Activated gamma-delta T cell treated with anti-CD3 and anti-CD28 coated beads, Interleukin-2, amount 50 U/mL, for 16 hours (primary cell): ENCODE results near the gene ZMIZ1.
A peak's percentile ranks its signal among the peaks of the same experiment; 100 is the strongest.

Experiments used
- DNase-seq: peaks from one replicate; pipeline ENCODE4 v3.0.0-alpha.2; 2020; ENCODE audit warnings: low read depth

Gene ZMIZ1

DNA sequence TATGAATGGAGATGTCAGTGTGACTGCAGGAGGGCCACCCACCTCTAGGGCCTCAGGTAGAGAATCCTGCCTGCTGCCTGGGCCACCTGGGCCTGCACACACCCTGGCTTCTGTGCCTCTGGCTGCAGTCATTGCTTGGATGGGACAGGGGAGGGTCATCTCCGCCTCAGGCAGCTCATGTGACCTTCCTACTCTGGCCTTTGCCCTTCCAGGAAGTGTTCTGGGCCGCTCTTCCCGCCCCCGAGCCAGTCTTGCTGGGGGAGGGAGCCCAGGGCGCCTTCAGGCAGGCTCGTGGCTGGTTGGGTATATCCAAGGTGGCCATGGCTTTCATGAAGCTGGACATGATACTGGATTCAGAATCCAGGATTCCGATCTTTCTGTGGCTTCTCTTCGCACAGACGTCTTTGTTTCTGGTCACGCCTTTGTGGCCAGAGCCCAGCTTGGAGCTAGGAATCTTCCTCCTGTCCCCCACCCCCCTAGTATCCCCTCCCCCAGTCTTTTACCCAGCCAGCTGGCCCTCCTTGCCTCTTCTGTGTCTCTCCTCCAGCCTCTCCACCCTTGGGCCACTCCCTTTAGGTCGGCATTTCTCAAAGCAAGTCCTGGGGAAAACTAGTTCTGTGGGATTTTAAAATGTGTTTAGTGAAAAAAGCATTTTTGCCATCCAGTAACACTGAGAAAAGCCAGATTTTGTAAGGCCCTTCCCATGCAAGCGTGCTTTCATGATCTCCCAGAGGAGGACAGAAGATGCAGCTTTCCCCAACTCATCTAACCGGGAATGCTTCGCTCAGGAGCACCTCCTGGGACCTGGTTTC is 119.6 kb downstream of the ZMIZ1 start:
- no peak for DNase-seq

- no peak for DNase-seq
Measured at GRCh38 chr10:79189181-79189580, 120.4 kb downstream of the ZMIZ1 start.

DNA sequence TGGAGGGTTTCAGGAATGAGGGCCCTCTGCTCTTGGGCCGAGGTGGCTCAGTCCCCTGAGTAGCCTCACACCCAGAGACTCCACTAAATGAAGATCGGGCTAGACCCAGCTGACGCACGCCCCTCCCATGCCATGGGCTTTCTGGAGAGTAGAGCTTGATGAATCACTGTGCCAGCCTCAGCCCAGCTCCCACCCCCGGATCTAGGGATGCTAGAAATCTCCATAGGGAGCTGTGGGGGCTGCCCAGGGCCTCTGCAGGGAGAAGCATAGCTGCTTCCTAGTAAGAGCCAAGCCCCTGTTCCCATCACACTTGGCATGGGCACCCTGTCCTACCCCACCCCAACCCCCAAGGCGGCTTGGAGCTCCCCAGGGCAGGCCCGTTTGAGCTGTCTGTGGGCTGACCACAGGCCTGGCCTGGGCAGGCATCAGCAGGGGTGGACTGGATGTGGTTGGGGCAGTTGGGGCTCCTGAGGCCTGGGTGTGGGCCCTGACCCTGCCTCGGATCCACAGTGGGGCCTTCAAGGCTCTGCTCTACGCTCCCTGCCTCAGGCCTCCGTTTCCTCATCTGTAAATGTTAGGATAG is 121.2 kb downstream of the ZMIZ1 start:
- DNase-seq = no peak

- no peak for DNase-seq
Measured at GRCh38 chr10:79190740-79191261, 122.0 kb downstream of the ZMIZ1 start.

DNA sequence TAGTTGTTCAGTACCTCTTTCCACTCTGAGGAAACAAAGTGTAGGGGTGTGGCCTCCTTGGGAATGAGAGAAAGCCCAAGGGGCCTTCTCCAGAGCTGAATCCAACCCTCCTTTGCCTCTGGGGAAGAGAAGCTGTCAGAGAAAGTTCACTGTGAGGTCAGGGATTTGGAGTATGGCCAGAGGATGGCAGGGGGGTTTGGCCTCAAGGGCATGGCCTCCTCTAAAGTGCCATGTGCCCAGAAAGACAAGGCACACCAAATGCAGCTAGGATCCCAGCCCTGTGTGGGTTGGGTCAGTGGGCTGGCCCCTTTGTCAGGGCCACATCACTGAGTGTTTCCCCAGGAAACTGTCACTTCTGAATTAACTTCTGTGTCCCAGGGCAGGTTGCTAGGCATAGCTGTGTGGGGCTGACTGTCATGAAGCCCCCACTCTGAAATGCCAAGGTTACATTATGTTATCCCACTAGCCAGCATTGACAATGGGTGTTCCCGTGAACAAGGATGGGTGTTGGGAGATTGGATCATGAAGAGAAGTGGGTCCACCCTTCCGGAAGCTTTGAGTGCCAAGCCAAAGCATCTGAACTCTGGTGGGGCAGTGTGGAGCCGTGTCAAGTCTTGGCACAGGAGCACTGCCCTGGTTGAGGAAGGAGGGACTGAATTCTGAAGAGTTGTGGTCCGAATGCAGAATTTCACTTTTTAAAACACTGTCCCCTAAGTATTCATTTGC is 123.3 kb downstream of the ZMIZ1 start:
- DNase-seq = no peak

GRCh38 chr10:79192677-79193003 is 123.9 kb downstream of the ZMIZ1 start:
- DNase-seq = no peak

- no peak for DNase-seq
Measured at GRCh38 chr10:79193694-79194382, 125.1 kb downstream of the ZMIZ1 start.

GRCh38 chr10:79195091-79195923 is 126.5 kb downstream of the ZMIZ1 start:
- peak; percentile 65 for DNase-seq

- DNase-seq = peak; percentile 72
Measured at GRCh38 chr10:79196470-79197461, 128.0 kb downstream of the ZMIZ1 start.

DNA sequence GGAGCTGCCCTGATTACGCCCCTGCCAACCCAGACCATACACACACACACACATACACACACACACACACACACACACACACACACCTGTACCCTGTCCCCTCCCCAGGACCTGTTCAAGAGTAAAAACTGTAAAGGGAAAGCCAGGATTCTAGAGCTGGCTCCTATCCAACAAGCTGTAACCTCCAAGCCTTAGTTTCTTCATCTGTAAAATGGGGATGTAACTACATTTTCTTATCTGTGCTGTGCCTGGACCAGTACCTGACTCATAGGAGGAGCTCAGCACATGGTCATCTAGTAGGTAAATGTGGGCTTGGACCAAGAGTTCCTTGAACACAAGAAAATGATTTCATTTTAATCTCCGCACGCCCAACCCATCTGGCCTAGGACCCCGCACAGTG is 128.8 kb downstream of the ZMIZ1 start:
- DNase-seq = no peak

DNA sequence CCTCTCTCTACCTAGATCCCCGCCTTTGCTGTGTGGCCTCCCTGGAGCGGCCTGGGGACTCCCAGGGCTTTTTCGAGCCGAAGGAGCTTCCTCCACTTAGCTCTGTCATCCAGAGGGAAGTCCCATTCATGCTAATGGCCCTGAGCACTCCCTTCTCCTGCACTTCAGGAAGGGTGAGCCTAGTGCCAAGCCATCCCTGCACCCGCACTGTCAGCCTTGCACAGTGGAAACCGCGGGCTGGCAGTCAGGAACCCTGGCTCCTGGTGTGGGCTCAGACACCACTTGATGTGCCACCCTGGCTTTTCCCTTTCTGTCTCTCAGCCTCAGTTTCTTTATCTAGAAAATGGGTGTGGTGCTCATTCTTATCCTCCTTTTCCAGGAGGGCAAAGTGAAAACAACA is 131.6 kb downstream of the ZMIZ1 start:
- no peak for DNase-seq

GRCh38 chr10:79201706-79202105 is 132.9 kb downstream of the ZMIZ1 start:
- DNase-seq = no peak

DNA sequence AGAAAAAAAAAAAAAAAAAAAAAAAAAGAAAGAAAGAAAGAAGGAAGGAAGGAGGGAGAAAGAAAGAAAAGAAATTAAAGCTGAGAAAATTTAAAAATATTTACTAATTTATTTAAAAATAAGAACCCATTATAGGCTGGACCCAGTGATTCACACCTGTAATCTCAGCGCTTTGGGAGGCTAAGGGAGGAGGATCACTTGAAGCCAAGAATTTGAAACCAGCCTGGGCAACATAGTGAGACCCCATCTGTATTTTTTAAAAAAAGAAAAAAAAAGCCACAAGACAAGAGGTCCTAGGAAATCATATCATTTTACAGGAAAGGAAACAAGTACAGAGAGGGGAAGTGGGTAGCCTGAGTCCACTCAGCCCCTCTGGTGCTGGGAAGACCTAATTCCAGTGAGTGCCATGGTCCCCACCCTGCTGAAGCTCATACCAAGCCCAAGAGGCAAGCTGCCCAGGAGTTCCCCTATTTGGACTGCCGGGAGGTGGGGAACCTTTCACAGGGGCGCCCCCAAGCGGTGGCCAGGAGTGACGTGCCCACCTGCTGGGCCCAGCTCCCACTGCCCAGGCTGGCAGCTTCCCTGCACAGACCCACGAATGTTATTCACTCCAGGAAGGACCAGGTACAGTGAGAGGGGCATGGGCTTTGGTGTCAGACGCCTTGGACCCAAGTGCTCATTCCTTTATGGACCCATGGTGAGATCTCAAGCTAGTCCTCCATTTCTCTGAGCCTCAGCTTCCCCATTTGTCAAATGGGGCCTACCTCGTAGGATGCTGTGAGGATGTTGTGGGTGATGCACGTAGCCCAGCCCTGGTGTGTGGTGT is 133.6 kb downstream of the ZMIZ1 start:
- peak; percentile 8 for DNase-seq

DNA sequence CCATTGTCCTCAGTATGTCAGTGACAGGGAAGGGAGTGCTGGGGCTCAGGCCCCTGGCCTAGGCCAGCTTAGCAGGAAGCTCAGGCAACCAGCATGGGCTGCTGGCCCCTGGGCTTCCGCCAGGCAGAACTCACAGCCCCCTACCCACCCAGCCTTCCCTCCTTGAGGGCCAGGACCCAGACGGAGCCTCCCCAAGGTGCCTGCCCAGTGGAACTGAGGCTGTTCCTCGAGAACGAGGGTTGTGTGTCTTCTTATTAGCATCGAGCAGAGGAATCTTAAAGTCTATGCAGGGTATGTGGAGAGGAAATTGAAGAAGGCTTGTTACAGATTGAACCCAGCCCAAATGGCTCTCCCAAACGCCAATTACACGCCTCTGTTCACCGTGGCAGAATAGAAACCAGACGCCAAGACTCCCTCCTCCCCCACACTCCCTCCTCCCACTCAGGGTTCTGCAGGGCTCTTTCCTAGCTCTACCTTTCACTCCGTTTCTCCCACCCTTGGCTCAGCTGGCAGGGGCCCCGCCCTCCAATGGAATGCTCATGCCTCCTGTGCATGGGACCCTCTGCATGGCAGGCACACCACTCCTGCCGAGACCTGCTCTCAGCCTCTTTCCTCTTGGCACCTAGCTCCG is 134.4 kb downstream of the ZMIZ1 start:
- no peak for DNase-seq

GRCh38 chr10:79203833-79204232 is 135.1 kb downstream of the ZMIZ1 start:
- no peak for DNase-seq

DNA sequence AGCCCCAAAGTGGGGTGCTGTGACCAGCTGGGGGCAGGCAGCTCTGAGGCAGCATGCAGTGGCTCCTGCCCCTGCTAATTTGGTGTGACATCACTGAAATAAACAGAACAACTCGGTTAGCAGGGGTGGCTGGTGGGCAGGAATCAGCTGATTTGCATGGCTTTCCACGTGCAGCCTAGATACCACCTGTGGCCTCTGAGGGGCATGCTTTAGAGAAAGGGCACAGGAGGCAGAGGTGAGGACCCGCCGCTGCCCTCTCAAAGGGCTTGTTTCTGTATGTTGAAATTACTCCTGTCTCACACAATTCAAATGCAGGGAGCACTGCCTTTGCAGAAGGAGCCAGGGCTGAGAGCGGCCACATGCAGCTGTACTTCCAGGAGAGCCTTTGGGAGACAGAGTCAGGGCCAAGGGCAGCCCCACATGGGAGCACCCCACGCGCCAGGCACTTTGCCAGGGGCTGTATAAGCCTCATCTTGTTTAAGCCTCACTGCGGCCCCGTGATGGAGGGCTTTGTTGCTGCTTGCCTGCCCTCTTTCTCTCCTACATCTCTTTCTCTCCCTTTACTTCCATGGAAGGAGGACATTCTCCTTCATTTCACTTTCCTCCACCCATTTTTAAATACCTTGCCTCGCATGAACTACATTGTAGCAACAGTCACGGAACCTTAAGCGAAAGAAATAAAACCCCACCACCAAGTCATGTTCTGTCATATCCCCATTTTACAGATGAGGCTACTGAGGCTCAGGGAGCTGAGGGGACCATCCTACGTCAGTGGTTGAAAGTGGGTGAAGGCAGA is 137.7 kb downstream of the ZMIZ1 start:
- DNase-seq = no peak

- no peak for DNase-seq
Measured at GRCh38 chr10:79207096-79207357, 138.3 kb downstream of the ZMIZ1 start.

DNA sequence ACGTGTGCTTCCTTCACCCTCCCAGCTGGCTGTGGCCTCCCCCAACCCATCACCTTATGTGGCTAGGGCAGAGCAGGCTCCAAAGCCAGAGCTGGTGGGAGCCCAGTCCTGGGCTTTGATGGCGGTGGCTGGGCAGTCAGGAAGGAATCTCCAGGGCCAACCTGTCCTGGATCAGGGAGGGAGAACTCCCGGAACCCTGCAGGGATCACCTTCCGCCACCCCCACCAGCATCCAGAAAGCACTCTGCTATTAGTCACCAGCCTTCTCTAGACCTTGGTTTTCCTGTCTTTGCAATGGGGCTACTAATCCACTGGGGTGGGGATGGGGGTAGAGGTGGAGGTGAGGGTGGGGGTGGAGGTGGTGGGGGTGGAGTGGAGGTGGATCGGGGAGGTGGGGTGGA is 139.0 kb downstream of the ZMIZ1 start:
- DNase-seq = no peak
